MM.1S (cell line): ENCODE results near the gene HOXA13.

Experiments
- EZH2 ChIP-seq: fragments of 300-600 bp; sonication (generic); optimal IDR thresholded peaks from 2 replicates; pipeline ENCODE3; 2017; ENCODE audit warnings: low read depth, mild to moderate bottlenecking, antibody characterized with exemption, low read length, mixed read lengths
- EZH2phosphoT487 ChIP-seq: fragments of 300-600 bp; sonication (generic); IDR thresholded peaks from 2 replicates; pipeline ENCODE4 v1.6.1; 2018; ENCODE audit warnings: antibody characterized with exemption, low read length

DNA sequence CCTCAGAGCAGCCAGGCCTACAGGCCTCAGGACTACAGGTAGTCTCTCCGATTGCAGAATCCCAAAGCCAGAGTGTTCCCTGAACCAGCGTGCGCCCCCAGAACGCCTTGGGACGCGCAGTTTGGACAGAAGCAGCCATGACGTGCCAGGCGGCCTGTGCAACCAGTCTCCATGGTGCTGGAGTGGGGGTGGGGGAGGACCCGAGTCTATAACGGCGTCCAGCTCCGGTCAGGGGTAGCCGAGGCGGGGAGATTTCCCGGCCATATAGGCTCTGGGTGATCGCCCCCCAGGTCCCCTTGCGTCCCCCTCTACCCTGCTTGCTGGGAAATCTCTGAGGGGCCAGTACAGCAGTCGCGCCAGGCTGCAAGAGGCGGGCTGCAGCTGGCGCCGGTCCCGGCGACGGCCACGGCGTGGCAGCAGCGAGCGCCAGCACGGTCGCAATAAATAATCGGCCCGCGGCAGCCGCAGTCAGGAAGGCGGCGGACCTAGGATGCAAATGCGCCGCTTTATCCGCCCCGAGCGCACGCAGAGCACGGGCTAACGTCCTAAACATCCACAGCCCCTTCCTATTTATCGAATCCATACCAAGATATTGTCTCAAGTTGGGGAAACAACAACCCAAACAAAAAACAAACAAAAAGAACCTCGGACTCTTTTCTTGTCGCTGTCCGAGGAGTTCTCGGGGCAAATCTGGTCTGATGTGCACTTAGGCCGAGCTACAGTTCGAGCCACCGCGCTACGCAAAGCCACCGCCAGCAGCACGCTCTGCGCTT lies 49.1 kb downstream of the HOXA13 start:
- TF ChIP-seq EZH2 (no peak), EZH2phosphoT487 (no peak)
